AG09319 (cell line): ENCODE measurements around the gene TPSD1.

ENCODE experiments used
- DNase-seq: peaks from one replicate; pipeline ENCODE4 v3.0.0-alpha.2; 2010; ENCODE audit warnings: low read depth; ENCODE audit errors: extremely low read depth
- TF ChIP-seq, protein P1 (sequence below): IDR thresholded peaks from 2 replicates; pipeline ENCODE4 v1.5.1; 2011; ENCODE audit warnings: low read depth, mild to moderate bottlenecking, inconsistent platforms, low read length, moderate library complexity

Gene TPSD1

DNA sequence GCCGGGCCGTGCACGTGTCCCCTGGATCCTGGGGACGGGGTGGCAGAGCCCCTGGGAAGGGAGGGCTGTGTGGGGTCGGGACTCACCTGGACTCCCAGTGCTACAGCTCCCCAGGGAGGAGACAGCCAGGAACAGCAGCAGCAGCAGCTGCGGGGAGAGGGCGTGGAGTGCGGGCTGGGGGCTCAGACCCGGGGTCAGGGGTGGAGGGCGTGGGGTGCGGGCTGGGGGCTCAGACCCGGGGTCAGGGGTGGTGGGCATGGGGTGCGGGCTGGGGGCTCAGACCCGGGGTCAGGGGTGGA lies 20.7 kb downstream of the TPSD1 start:
- no peak for DNase-seq
- TF ChIP-seq, protein P1, sequence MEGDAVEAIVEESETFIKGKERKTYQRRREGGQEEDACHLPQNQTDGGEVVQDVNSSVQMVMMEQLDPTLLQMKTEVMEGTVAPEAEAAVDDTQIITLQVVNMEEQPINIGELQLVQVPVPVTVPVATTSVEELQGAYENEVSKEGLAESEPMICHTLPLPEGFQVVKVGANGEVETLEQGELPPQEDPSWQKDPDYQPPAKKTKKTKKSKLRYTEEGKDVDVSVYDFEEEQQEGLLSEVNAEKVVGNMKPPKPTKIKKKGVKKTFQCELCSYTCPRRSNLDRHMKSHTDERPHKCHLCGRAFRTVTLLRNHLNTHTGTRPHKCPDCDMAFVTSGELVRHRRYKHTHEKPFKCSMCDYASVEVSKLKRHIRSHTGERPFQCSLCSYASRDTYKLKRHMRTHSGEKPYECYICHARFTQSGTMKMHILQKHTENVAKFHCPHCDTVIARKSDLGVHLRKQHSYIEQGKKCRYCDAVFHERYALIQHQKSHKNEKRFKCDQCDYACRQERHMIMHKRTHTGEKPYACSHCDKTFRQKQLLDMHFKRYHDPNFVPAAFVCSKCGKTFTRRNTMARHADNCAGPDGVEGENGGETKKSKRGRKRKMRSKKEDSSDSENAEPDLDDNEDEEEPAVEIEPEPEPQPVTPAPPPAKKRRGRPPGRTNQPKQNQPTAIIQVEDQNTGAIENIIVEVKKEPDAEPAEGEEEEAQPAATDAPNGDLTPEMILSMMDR: no peak

DNA sequence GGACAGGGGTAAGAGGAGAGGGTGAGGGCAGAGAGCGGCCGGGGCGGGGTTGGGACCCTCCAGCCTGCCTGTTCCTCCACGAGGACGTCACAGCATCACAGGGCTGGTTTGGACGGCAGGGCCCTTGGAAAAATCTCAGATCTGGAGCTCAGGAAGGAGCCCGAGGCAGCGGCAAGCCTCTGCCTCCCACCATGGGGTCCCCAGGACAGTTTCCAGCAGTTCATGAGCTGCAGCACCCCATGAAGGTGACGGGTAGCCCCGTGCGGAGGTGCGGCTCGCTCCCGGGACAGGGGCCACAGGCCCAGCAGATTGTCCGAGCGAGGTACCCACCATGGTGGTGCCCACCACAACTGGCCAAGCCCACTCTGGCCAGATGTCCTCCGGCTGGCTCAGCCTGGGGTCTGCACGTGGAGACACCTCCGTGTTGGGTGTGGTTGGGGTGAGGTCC lies 21.3 kb downstream of the TPSD1 start:
- TF ChIP-seq, protein P1: no peak
- DNase-seq: no peak

DNA sequence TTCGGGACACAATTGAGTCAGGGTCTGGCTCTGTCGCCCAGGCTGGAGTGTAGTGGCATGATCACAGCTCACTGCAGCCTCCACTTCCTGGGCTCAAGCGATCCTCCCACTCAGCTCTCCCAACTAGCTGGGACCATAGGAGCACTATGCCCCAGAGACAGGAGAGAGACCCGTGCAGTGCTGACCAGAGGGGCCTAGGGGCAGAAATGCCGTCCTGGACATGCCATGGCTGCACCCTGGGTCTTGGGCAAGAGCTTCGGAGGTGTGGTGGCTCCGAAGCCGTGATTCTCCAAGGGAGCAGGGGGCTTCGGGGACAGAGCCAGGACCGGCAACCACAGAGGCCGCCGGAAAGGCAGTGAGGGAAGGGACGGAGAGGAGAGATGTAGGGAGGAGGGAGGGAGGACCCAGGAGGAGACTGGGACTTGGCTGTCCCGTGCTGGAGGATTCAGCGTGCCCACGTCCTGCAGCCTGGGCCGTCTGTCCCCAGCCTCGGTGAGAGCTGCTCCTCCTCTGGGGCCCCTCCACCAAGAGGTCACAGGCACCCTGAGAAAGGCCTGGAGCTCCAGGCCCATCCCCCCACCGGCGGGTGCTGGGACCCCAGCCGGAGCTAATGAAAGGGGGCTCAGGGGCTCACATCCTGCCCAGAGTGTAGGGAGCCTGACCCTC lies 21.9 kb downstream of the TPSD1 start:
- TF ChIP-seq, protein P1: no peak
- DNase-seq: no peak

DNA sequence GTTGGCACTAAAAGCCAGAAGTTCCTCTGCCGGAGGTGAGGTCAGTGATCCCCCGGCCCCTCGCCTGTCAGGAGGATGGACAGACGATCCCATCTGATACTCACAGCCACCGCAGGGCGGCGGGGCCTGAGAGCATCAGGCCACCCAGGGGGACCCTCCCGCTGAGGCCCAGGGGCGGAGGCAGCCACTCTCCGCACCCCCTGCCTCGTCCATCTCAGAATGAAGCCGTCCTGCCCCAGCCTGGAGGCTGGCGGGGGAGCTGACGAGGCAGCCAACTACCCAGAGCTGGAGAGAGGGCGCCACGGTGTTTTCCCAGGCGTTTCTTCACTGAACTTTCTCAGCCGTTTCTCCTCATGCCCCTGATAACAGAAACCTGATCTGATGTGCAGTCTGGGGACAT lies 22.6 kb downstream of the TPSD1 start:
- no peak for DNase-seq
- TF ChIP-seq, protein P1: no peak

DNA sequence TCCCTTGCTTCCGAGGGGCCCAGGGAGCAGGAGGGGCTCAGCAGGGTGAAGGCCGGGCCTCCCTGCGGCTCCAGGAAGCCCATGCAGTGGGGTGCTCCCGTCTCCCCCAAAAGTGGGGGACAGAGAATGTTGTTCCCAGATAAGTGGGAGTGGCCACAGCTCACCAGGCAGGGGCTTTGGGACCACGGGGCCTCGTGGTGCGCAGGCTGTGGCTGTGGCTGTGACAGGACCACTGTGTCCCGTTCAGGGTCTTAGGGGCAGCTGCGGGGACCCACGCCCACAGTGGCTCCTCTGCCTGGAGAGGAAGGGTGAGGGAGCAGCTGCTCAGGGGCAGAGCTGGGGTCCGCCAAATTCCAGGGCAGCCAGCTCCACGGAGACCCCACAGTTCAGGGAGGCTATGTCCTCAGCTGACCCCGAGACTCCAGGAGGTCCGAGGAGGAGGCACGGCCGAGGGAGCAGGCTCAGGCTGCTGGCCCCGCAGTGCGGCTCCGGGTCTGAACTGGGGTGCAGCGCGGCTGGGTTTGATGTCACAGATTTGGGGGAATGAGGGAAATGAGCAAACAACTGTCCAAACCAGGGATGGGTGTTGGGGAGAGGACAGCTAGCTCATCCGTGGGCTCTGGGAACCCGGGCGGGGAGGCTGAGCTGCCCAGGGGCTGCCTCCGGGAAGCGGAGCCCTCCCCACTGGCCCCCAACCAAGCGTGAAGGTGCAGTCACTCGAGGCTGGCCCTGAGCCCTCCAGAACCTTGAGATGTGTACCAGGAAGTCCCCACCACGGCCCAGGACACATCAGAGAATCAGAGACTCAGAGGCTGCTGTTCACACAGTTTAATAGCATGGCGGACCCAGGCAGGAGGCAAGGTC lies 23.4 kb downstream of the TPSD1 start:
- TF ChIP-seq, protein P1: no peak
- DNase-seq: no peak

DNA sequence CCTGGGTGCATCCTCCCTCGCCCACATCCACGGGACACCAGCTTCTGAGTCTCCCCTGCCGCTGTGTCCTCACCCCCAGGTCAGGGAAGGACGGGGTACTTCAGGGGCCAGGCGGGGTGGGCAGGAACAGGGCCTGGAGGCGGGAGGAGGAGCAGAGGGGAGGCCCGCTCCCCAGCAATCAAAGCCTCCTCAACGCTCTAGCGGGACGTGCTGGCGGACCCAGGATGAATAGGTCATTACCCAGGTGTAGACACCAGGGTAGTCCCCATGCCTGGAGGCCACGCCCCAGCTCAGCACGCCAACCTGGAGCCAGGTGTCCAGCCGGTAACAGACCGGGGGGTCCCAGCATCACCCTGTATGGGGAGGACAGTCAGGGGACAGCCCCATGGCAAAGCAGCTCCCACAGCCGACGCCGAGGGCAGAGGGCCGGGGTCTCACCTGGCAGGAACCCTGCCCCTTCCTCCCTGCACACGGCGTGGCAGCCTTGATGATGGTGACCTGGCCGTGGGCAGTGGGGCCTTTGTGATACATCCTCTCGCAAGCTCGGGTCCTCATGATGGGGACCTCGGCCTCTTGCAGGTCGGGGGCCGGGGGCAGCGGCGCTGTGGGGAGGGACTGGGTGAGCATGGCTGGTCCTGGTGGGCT lies 24.2 kb downstream of the TPSD1 start:
- no peak for DNase-seq

More for the DNA sequence above, 24.2 kb downstream of the TPSD1 start:
- TF ChIP-seq, protein P1: no peak
